Dendritic cell treated with granulocyte-macrophage colony-stimulating factor and Interleukin-4, amounts not matched to agents 40 ng/mL and 50 ng/mL, for 4 days (primary cell): ENCODE results near the gene CDA.

ENCODE experiments used
- H3K27ac Mint-ChIP-seq: one replicate; pipeline ENCODE4 v1.8.0; 2022; ENCODE audit warnings: mild to moderate bottlenecking, mixed read lengths
- H3K27me3 Mint-ChIP-seq: one replicate; pipeline ENCODE4 v1.8.0; 2022; ENCODE audit warnings: mild to moderate bottlenecking, mixed read lengths
- H3K36me3 Mint-ChIP-seq: one replicate; pipeline ENCODE4 v1.8.0; 2022; ENCODE audit warnings: low read depth, mixed read lengths
- H3K4me1 Mint-ChIP-seq: one replicate; pipeline ENCODE4 v1.8.0; 2022; ENCODE audit warnings: low read depth, mixed read lengths
- H3K4me3 Mint-ChIP-seq: one replicate; pipeline ENCODE4 v1.8.0; 2022; ENCODE audit warnings: mild to moderate bottlenecking, moderate library complexity, mixed read lengths
- H3K9me3 Mint-ChIP-seq: one replicate; pipeline ENCODE4 v1.8.0; 2022; ENCODE audit warnings: mixed read lengths
- intact Hi-C: fragments of 100-400 bp; cut with micrococcal nuclease; formaldehyde crosslinking; loops from one replicate; pipeline ENCODE4 v1.15.0; 2022

The CDA gene

GRCh38 chr1:20660847-20661206 is 71.9 kb downstream of the CDA start:
- H3K36me3 Mint-ChIP-seq = peaks cover 57% of the 10 kb centered on the region
- H3K27ac Mint-ChIP-seq = peak overlapping the region; percentile 96
- H3K27me3 Mint-ChIP-seq = no peaks in the 10 kb centered on the region
- H3K9me3 Mint-ChIP-seq = no peaks in the 10 kb centered on the region
- intact Hi-C loops = no loop called here
- peak overlapping the region; percentile 90 for H3K4me3 Mint-ChIP-seq
- peaks cover 36% of the 10 kb centered on the region for H3K4me1 Mint-ChIP-seq

GRCh38 chr1:20661207-20662109 is 72.6 kb downstream of the CDA start, which contains the start of gene DDOST:
DDOST (minus strand) TSS chr1:20661369; CDS start chr1:20661350, 19 bp downstream.
- Mint-ChIP-seq H3K4me1 (peaks cover 36% of the 10 kb centered on the region), H3K9me3 (peaks cover under 1% of the 10 kb centered on the region), H3K27me3 (no peaks in the 10 kb centered on the region), H3K36me3 (peaks cover 51% of the 10 kb centered on the region), H3K27ac (peak within 1 kb of the TSS; percentile 96), H3K4me3 (peak within 1 kb of the TSS; percentile 90)
- intact Hi-C loops = no loop called here

- peaks cover 37% of the 10 kb centered on the region for H3K4me1 Mint-ChIP-seq
- peaks cover 44% of the 10 kb centered on the region for H3K36me3 Mint-ChIP-seq
- no peaks in the 10 kb centered on the region for H3K27me3 Mint-ChIP-seq
- peak overlapping the region; percentile 96 for H3K27ac Mint-ChIP-seq
- H3K4me3 Mint-ChIP-seq = peak overlapping the region; percentile 90
- peaks cover 6% of the 10 kb centered on the region for H3K9me3 Mint-ChIP-seq
- intact Hi-C loops = no loop called here
These were observed 73.2 kb downstream of the CDA start for GRCh38 chr1:20662110-20662475.

- H3K9me3 Mint-ChIP-seq = peaks cover 8% of the 10 kb centered on the region
- H3K4me3 Mint-ChIP-seq = no peak overlapping the region
- intact Hi-C loops = no loop called here
- peaks cover 33% of the 10 kb centered on the region for H3K4me1 Mint-ChIP-seq
- peak overlapping the region; percentile 30 for H3K27ac Mint-ChIP-seq
- H3K27me3 Mint-ChIP-seq = no peaks in the 10 kb centered on the region
- H3K36me3 Mint-ChIP-seq = peaks cover 32% of the 10 kb centered on the region
These were observed 74.5 kb downstream of the CDA start for GRCh38 chr1:20663365-20663764.

- peak overlapping the region; percentile 30 for H3K27ac Mint-ChIP-seq
- intact Hi-C loops = no loop called here
- H3K4me3 Mint-ChIP-seq = no peak overlapping the region
These were observed 75.2 kb downstream of the CDA start for GRCh38 chr1:20663969-20664715.

GRCh38 chr1:20665726-20666125 is 76.8 kb downstream of the CDA start:
- Mint-ChIP-seq H3K27ac (no peak overlapping the region), H3K36me3 (peaks cover 9% of the 10 kb centered on the region), H3K4me3 (no peak overlapping the region), H3K27me3 (no peaks in the 10 kb centered on the region), H3K9me3 (peaks cover 8% of the 10 kb centered on the region), H3K4me1 (peaks cover 19% of the 10 kb centered on the region)
- intact Hi-C loops = no loop called here

More at GRCh38 chr1:20663969-20664715, 75.2 kb downstream of the CDA start:
- Mint-ChIP-seq H3K4me1 (peaks cover 31% of the 10 kb centered on the region), H3K9me3 (peaks cover 8% of the 10 kb centered on the region), H3K27me3 (no peaks in the 10 kb centered on the region), H3K36me3 (peaks cover 24% of the 10 kb centered on the region)

GRCh38 chr1:20666146-20666545 is 77.2 kb downstream of the CDA start:
- Mint-ChIP-seq H3K36me3 (peaks cover 5% of the 10 kb centered on the region), H3K27ac (no peak overlapping the region), H3K4me1 (peaks cover 20% of the 10 kb centered on the region), H3K4me3 (no peak overlapping the region), H3K9me3 (peaks cover 8% of the 10 kb centered on the region), H3K27me3 (no peaks in the 10 kb centered on the region)
- intact Hi-C loops = no loop called here

DNA sequence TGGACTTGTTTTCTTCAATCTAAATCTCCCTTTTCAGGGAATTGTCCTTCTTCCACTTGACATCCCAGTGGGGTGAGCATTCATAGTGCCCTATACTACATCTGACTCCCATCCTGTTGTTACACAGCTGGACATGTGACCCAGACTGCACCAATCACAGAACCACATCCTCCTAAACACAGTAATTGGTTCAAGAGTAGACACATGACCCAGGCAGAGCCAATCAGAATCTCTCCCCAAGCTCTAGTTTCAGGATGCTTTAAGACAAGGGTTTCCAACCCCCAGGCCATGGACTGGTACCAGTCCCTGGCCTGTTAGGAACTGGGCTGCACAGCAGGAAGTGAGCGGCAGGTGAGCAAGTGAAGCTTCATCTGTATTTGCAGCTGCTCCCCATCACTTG is 77.9 kb downstream of the CDA start:
- intact Hi-C loops = no loop called here
- Mint-ChIP-seq H3K27ac (no peak overlapping the region), H3K4me1 (peaks cover 20% of the 10 kb centered on the region), H3K36me3 (no peaks in the 10 kb centered on the region), H3K27me3 (no peaks in the 10 kb centered on the region), H3K9me3 (peaks cover 8% of the 10 kb centered on the region), H3K4me3 (no peak overlapping the region)
